Measurements from ENCODE around the gene WRNIP1.

Gene WRNIP1

GRCh38 chr6:2765166-2765895 lies at the start of gene WRNIP1:
TSS of gene WRNIP1 (plus strand) at chr6:2765393. CDS start at chr6:2765623, 230 bp downstream.
- peak; percentile 81 to 100 (median 98) for DNase-seq

GRCh38 chr6:2715737-2716136 lies 49.5 kb upstream of the WRNIP1 start:
- no peak for DNase-seq

GRCh38 chr6:2716936-2717700 lies 48.1 kb upstream of the WRNIP1 start:
- DNase-seq = no peak

GRCh38 chr6:2718334-2719092 lies 46.7 kb upstream of the WRNIP1 start:
- no peak for DNase-seq

GRCh38 chr6:2719093-2719455 lies 46.1 kb upstream of the WRNIP1 start:
- DNase-seq = no peak

GRCh38 chr6:2721219-2721618 lies 44.0 kb upstream of the WRNIP1 start:
- no peak for DNase-seq

- DNase-seq = no peak
These were observed 39.7 kb upstream of the WRNIP1 start for GRCh38 chr6:2725364-2725988.

GRCh38 chr6:2725999-2726567 lies 39.1 kb upstream of the WRNIP1 start:
- DNase-seq = peak in 1 of 51 donors; percentile 0

GRCh38 chr6:2729921-2730320 lies 35.3 kb upstream of the WRNIP1 start:
- DNase-seq = no peak

GRCh38 chr6:2730353-2731107 lies 34.7 kb upstream of the WRNIP1 start:
- peak in 4 of 51 donors; percentile 8 to 24 (median 10) for DNase-seq

GRCh38 chr6:2731281-2731909 lies 33.8 kb upstream of the WRNIP1 start:
- DNase-seq = no peak

GRCh38 chr6:2732503-2733089 lies 32.6 kb upstream of the WRNIP1 start:
- no peak for DNase-seq

- DNase-seq = peak in 21 of 51 donors; percentile 6 to 48 (median 22)
These were observed 31.9 kb upstream of the WRNIP1 start for GRCh38 chr6:2733324-2733723.

GRCh38 chr6:2733736-2734480 lies 31.3 kb upstream of the WRNIP1 start:
- DNase-seq = no peak

GRCh38 chr6:2734488-2735166 lies 30.6 kb upstream of the WRNIP1 start:
- no peak for DNase-seq

- no peak for DNase-seq
These were observed 27.3 kb upstream of the WRNIP1 start for GRCh38 chr6:2737885-2738284.

GRCh38 chr6:2738373-2738979 lies 26.7 kb upstream of the WRNIP1 start:
- DNase-seq = peak in 27 of 51 donors; percentile 10 to 83 (median 34)

- DNase-seq = no peak
These were observed 25.9 kb upstream of the WRNIP1 start for GRCh38 chr6:2739335-2739734.

Measured in hypothalamus (tissue), 51 donors.